HCT116 (cell line): Measurements from ENCODE around the gene ERBB4. TPM values are rescaled to one million over a fixed set of nuclear protein-coding genes. Genes with fewer than 3 reads are reported as not detected.

Experiments
- ATAC-seq: fragments of 200-7000 bp; cut with Tn5 transposase; 2 replicates; pipeline ENCODE4 v1.9.1; 2020; ENCODE audit warnings: mild to moderate bottlenecking, moderate library complexity
- BruUV-seq: library from RNA; stranded (reverse); fragments of 400-500 nt; replicated peaks from 2 replicates; lab custom pipeline; 2021; lab: Mats Ljungman, UMichigan
- CTCF ChIA-PET: fragments of 300-600 bp; sonication (Branson Sonifier 250); formaldehyde crosslinking; loops from one replicate; lab custom pipeline; 2021; ENCODE audit warnings: antibody characterized with exemption; lab: Charles Lee
- POLR2A ChIA-PET: fragments of 300-600, 350-600 bp; sonication (Branson Sonifier 250); formaldehyde crosslinking; loops from one replicate; lab custom pipeline; 2021; ENCODE audit warnings: antibody characterized with exemption; lab: Charles Lee
- RAD21 ChIA-PET, 2 experiments: fragments of 300-600 bp; sonication (Branson Sonifier 250); formaldehyde crosslinking; loops; one replicate each; lab custom pipeline; 2023; ENCODE audit warnings: low total read pairs in 2 of 2; ENCODE audit not compliant: uncharacterized antibody in 2 of 2, unreplicated experiment in 2 of 2, low non-redundant PET in 1 of 2; lab: Charles Lee
- DNase-seq: peaks from one replicate; pipeline ENCODE4 v3.0.0-alpha.2; 2010; ENCODE audit warnings: low read depth, low spot score
- H2AFZ ChIP-seq: fragments of 200-600 bp; shearing (Covaris generic), sonication (generic); 2 replicates; pipeline ENCODE4 v1.6.1; 2017; ENCODE audit warnings: low read depth, mixed run types, mixed read lengths, antibody characterized with exemption, low read length; ENCODE audit not compliant: poor library complexity, severe bottlenecking
- H3K27ac ChIP-seq: 2 replicates; pipeline ENCODE4 v1.5.1; 2012; ENCODE audit warnings: low read depth, low read length
- H3K27me3 ChIP-seq: fragments of 200-600 bp; sonication (generic); 2 replicates; pipeline ENCODE4 v1.6.1; 2016; ENCODE audit warnings: mixed run types, low read length, mixed read lengths; ENCODE audit not compliant: insufficient read depth
- H3K36me3 ChIP-seq, 2 experiments: fragments of 200-500 bp in 1 of 2; fragments of 200-600 bp in 1 of 2; sonication (Bioruptor generic) in 1 of 2; sonication (generic) in 1 of 2; 2 replicates each; pipeline versions ENCODE4 v1.5.1 to v1.6.1; 2014 to 2016; ENCODE audit warnings: low read length in 2 of 2, inconsistent platforms in 1 of 2, mixed read lengths in 1 of 2, mixed run types in 1 of 2; ENCODE audit not compliant: insufficient read depth in 2 of 2, control insufficient read depth in 1 of 2
- H3K4me1 ChIP-seq, 2 experiments: fragments of 200-600 bp in 1 of 2; sonication (generic) in 1 of 2; 2 replicates each; pipeline versions ENCODE4 v1.5.1 to v1.6.1; 2012 to 2017; ENCODE audit warnings: low read length in 2 of 2, inconsistent platforms in 1 of 2, mild to moderate bottlenecking in 1 of 2, mixed read lengths in 1 of 2, mixed run types in 1 of 2, moderate library complexity in 1 of 2; ENCODE audit not compliant: insufficient read depth in 2 of 2, control insufficient read depth in 1 of 2
- H3K4me2 ChIP-seq: fragments of 200-600 bp; sonication (generic); 2 replicates; pipeline ENCODE4 v1.6.1; 2017; ENCODE audit warnings: mixed run types, low read length, mixed read lengths
- H3K4me3 ChIP-seq, 2 experiments: fragments of 200-600 bp in 1 of 2; sonication (generic) in 1 of 2; replicated peaks in 1 of 2; 2 replicates each; pipeline ENCODE4 v1.5.1; 2011 to 2016; ENCODE audit warnings: low read length in 2 of 2, control low read depth in 1 of 2, low read depth in 1 of 2, mild to moderate bottlenecking in 1 of 2, mixed read lengths in 1 of 2, mixed run types in 1 of 2
- H3K79me2 ChIP-seq: fragments of 200-600 bp; sonication (generic); 2 replicates; pipeline ENCODE4 v1.6.1; 2017; ENCODE audit warnings: mild to moderate bottlenecking, mixed run types, low read length, moderate library complexity, mixed read lengths; ENCODE audit not compliant: insufficient read depth
- H3K9ac ChIP-seq: fragments of 200-600 bp; sonication (generic); 2 replicates; pipeline ENCODE4 v1.6.1; 2016; ENCODE audit warnings: low read length, mixed read lengths
- H3K9me2 ChIP-seq: fragments of 200-600 bp; sonication (generic), shearing (Covaris generic); 2 replicates; pipeline ENCODE4 v1.6.1; 2017; ENCODE audit warnings: mixed run types, mild to moderate bottlenecking, moderate library complexity; ENCODE audit not compliant: insufficient read depth
- H3K9me3 ChIP-seq, 2 experiments: fragments of 200-500 bp in 1 of 2; fragments of 200-600 bp in 1 of 2; sonication (Bioruptor generic) in 1 of 2; sonication (generic) in 1 of 2; 2 replicates each; pipeline ENCODE4 v1.6.1; 2014 to 2017; ENCODE audit warnings: low read length in 2 of 2, mixed read lengths in 2 of 2, inconsistent platforms in 1 of 2, low read depth in 1 of 2, mild to moderate bottlenecking in 1 of 2, mixed run types in 1 of 2, moderate library complexity in 1 of 2; ENCODE audit not compliant: control insufficient read depth in 1 of 2, insufficient read depth in 1 of 2
- H4K20me1 ChIP-seq: fragments of 200-600 bp; sonication (generic), shearing (Covaris generic); 2 replicates; pipeline ENCODE4 v1.6.1; 2017; ENCODE audit warnings: mixed run types, mild to moderate bottlenecking, moderate library complexity; ENCODE audit not compliant: insufficient read depth
- CEBPB ChIP-seq: IDR thresholded peaks from 2 replicates; pipeline ENCODE4 v1.6.1; 2012; ENCODE audit warnings: low read depth
- CTCF ChIP-seq, 3 experiments: fragments of 200-600 bp in 1 of 3; sonication (generic) in 1 of 3; IDR thresholded peaks in 2 of 3; conservative IDR thresholded peaks in 1 of 3; 2 replicates each; pipeline ENCODE4 v1.5.1; 2012 to 2017; ENCODE audit warnings: low read depth in 2 of 3, low read length in 2 of 3, antibody characterized with exemption in 1 of 3, borderline replicate concordance in 1 of 3, control low read depth in 1 of 3, mild to moderate bottlenecking in 1 of 3, mixed read lengths in 1 of 3, mixed run types in 1 of 3, moderate library complexity in 1 of 3; ENCODE audit not compliant: insufficient read depth in 1 of 3
- EZH2phosphoT487 ChIP-seq: fragments of 200-600 bp; IDR thresholded peaks from 2 replicates; pipeline ENCODE4 v1.6.1; 2018; ENCODE audit warnings: antibody characterized with exemption, borderline replicate concordance
- JUND ChIP-seq: IDR thresholded peaks from 2 replicates; pipeline ENCODE4 v1.6.1; 2012
- POLR2A ChIP-seq: IDR thresholded peaks from 2 replicates; pipeline ENCODE4 v1.7.0; 2011; ENCODE audit warnings: borderline replicate concordance; ENCODE audit not compliant: insufficient read depth, insufficient read length; ENCODE audit errors: extremely low read depth
- POLR2AphosphoS5 ChIP-seq: IDR thresholded peaks from 2 replicates; pipeline ENCODE4 v1.6.1; 2011; ENCODE audit warnings: mild to moderate bottlenecking, low read depth, low read length, moderate library complexity
- RAD21 ChIP-seq: IDR thresholded peaks from 2 replicates; pipeline ENCODE4 v1.6.1; 2012; ENCODE audit warnings: low read depth, mild to moderate bottlenecking
- TCF7L2 ChIP-seq: IDR thresholded peaks from 2 replicates; pipeline ENCODE4 v1.7.0; 2011; ENCODE audit warnings: borderline replicate concordance, inconsistent platforms; ENCODE audit not compliant: insufficient read depth, insufficient read length; ENCODE audit errors: extremely low read depth
- YY1 ChIP-seq: IDR thresholded peaks from 2 replicates; pipeline ENCODE4 v1.6.1; 2011; ENCODE audit warnings: low read length, low read depth, moderate library complexity, mild to moderate bottlenecking; ENCODE audit not compliant: insufficient replicate concordance; ENCODE audit errors: extremely low read depth
- ZFX ChIP-seq: fragments of 450-650 bp; IDR thresholded peaks from 2 replicates; pipeline ENCODE4 v1.6.1; 2017
- ZNF274 ChIP-seq: fragments of 200-500 bp; sonication (Bioruptor generic); IDR thresholded peaks from 2 replicates; pipeline ENCODE4 v1.6.1; 2014; ENCODE audit warnings: mild to moderate bottlenecking, low read depth, low read length, inconsistent platforms
- intact Hi-C: fragments of 100-400 bp; cut with micrococcal nuclease; formaldehyde crosslinking; loops from 2 replicates; pipeline ENCODE4 v1.10.0; 2022
- total RNA-seq: library from RNA; stranded (reverse); gene quantifications from one replicate; pipeline ENCODE4 v1.2.1, GENCODE V29; 2021; ENCODE audit not compliant: unreplicated experiment
- TF ChIP-seq, protein P1 (sequence below): IDR thresholded peaks from 2 replicates; pipeline ENCODE4 v1.6.1; 2012
- TF ChIP-seq, protein P2 (sequence below): IDR thresholded peaks from 2 replicates; pipeline ENCODE4 v1.6.1; 2012; ENCODE audit warnings: low read depth

ERBB4 gene
- total RNA-seq, 1 experiment from 2014 or later, result 0.10 TPM

DNA sequence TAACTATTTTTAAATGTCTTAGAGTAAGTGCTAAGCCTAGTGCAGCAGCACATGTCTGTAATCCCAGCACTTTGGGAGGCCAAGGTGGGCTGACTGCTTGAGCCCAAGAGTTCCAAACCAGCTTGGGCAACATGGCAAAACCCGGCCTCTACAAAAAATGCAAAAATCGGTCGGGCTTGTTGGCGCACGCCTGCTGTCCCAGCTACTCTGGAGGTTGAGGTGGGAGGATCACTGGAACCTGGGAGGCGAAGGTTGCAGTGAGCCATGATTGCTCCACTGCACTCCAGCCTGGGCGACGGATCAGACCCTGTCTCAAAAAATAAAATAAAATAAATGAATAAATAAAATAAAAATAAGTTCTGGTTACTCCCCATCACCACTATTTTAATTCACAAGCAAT lies 783.4 kb downstream of the ERBB4 start:
- RAD21 ChIA-PET, result no interaction called here
- H3K9ac ChIP-seq, result no peak overlapping the region
- CTCF ChIA-PET, result no interaction called here

GRCh38 chr2:211751848-211752247 lies 786.8 kb downstream of the ERBB4 start:
- H2AFZ ChIP-seq, result no peak overlapping the region
- H3K9me2 ChIP-seq, result no peaks in the 10 kb centered on the region
- CTCF ChIA-PET, result no interaction called here
- no peak overlapping the region for H3K27ac ChIP-seq
- no peak overlapping the region for H3K4me3 ChIP-seq
- H3K79me2 ChIP-seq, result no peaks in the 10 kb centered on the region
- intact Hi-C loops, result no loop called here
- POLR2A ChIA-PET, result no interaction called here
- no peaks in the 10 kb centered on the region for H3K9me3 ChIP-seq
- no TSS peak for BruUV-seq
- no peaks in the 10 kb centered on the region for H3K27me3 ChIP-seq
- RAD21 ChIA-PET, result no interaction called here
- no peaks in the 10 kb centered on the region for H3K4me1 ChIP-seq
- no peaks in the 10 kb centered on the region for H4K20me1 ChIP-seq
- no peaks in the 10 kb centered on the region for H3K36me3 ChIP-seq
- no peak for ATAC-seq
- H3K9ac ChIP-seq, result no peak overlapping the region
- TF ChIP-seq JUND, result no peak
- TF ChIP-seq POLR2AphosphoS5, result no peak
- TF ChIP-seq, protein P1, sequence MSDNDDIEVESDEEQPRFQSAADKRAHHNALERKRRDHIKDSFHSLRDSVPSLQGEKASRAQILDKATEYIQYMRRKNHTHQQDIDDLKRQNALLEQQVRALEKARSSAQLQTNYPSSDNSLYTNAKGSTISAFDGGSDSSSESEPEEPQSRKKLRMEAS, result no peak
- no peak for TF ChIP-seq ZFX
- no peak for TF ChIP-seq POLR2A
- no peak for TF ChIP-seq TCF7L2
- no peak for TF ChIP-seq RAD21
- no peak for TF ChIP-seq CEBPB
- TF ChIP-seq CTCF (IDR thresholded peaks at IDR 0.05 in 2 of 3, conservative IDR thresholded peaks at IDR 0.05 in 1 of 3; ENCODE audit: borderline replicate concordance in 1 of 3, insufficient read depth in 1 of 3, low read depth in 2 of 3, low read length in 2 of 3), result no peak
- TF ChIP-seq, all 23 proteins: peak for 0
- DNase-seq, result no peak
- H3K4me2 ChIP-seq, result no peak overlapping the region

More for the DNA sequence above, 783.4 kb downstream of the ERBB4 start:
- ATAC-seq (no peak), DNase-seq (no peak)
- no peak for TF ChIP-seq ZNF274
- TF ChIP-seq, protein P2, sequence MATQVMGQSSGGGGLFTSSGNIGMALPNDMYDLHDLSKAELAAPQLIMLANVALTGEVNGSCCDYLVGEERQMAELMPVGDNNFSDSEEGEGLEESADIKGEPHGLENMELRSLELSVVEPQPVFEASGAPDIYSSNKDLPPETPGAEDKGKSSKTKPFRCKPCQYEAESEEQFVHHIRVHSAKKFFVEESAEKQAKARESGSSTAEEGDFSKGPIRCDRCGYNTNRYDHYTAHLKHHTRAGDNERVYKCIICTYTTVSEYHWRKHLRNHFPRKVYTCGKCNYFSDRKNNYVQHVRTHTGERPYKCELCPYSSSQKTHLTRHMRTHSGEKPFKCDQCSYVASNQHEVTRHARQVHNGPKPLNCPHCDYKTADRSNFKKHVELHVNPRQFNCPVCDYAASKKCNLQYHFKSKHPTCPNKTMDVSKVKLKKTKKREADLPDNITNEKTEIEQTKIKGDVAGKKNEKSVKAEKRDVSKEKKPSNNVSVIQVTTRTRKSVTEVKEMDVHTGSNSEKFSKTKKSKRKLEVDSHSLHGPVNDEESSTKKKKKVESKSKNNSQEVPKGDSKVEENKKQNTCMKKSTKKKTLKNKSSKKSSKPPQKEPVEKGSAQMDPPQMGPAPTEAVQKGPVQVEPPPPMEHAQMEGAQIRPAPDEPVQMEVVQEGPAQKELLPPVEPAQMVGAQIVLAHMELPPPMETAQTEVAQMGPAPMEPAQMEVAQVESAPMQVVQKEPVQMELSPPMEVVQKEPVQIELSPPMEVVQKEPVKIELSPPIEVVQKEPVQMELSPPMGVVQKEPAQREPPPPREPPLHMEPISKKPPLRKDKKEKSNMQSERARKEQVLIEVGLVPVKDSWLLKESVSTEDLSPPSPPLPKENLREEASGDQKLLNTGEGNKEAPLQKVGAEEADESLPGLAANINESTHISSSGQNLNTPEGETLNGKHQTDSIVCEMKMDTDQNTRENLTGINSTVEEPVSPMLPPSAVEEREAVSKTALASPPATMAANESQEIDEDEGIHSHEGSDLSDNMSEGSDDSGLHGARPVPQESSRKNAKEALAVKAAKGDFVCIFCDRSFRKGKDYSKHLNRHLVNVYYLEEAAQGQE, result no peak
- no peak for TF ChIP-seq EZH2phosphoT487
- no peak for TF ChIP-seq POLR2AphosphoS5
- TF ChIP-seq YY1, result no peak
- H3K4me3 ChIP-seq, result no peak overlapping the region
- POLR2A ChIA-PET, result no interaction called here
- no peaks in the 10 kb centered on the region for H3K9me3 ChIP-seq
- no peak overlapping the region for H2AFZ ChIP-seq
- H3K27me3 ChIP-seq, result no peaks in the 10 kb centered on the region
- H3K36me3 ChIP-seq, result no peaks in the 10 kb centered on the region
- H3K79me2 ChIP-seq, result no peaks in the 10 kb centered on the region
- no peaks in the 10 kb centered on the region for H3K4me1 ChIP-seq
- H3K27ac ChIP-seq, result no peak overlapping the region
- H3K4me2 ChIP-seq, result no peak overlapping the region
- no peaks in the 10 kb centered on the region for H3K9me2 ChIP-seq
- no TSS peak for BruUV-seq
- intact Hi-C loops, result no loop called here
- no peaks in the 10 kb centered on the region for H4K20me1 ChIP-seq
